NT2/D1 (cell line): Measurements from ENCODE around the gene THRA.

Experiments
- SUZ12 ChIP-seq: IDR thresholded peaks from 2 replicates; pipeline ENCODE4 v1.6.1; 2011; ENCODE audit not compliant: insufficient read length, insufficient read depth; ENCODE audit errors: extremely low read depth
- YY1 ChIP-seq: IDR thresholded peaks from 2 replicates; pipeline ENCODE4 v1.6.1; 2011; ENCODE audit not compliant: insufficient read length, insufficient read depth
- ZNF274 ChIP-seq: IDR thresholded peaks from 2 replicates; pipeline ENCODE4 v1.6.1; 2011; ENCODE audit warnings: mild to moderate bottlenecking, low read depth, low read length

DNA sequence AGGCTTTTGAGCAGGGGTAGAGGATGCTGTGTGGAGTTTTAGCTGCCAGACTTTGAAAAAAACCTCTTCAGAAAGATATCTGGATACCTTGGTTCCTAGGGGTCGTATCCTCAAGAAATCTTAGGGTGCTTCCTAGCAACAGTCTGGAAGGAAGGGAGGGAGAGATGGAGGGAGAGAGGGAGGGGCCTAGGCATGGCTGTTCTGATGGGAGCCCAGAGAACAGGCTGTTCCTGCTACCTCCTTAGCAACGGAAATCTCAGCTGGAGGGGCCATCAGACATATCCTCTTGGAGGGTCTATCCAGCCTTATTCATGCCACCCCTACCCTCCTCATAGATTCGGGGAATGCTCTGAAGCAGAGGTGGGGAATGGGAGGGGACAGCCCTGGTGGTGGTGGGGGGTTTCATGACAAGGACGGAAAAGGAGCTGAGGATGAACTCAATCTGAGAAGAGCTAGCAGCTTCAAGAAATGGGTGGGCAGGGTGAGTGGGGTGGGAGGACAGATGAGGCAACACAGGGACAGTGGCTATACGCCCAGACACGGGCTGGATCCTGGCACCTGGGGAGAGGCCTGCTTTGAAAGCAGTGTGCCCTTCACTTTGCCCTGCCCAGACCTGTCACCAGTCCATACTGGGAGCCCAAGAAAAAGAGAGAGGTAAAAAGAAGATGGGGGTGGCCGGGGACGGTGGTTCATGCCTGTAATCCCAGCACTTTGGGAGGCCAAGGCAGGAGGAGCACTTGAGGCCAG is 2.9 kb upstream of the THRA start:
- TF ChIP-seq ZNF274 (no peak), SUZ12 (no peak), YY1 (no peak)
